Activated T-cell treated with anti-CD3 and anti-CD28 coated beads for 4 hours (primary cell): Measurements from ENCODE around the gene USP49.
A peak's percentile ranks its signal among the peaks of the same experiment; 100 is the strongest.

Experiments
- DNase-seq: peaks from one replicate; pipeline ENCODE4 v3.0.0-alpha.2; 2020

The USP49 gene

GRCh38 chr6:41805830-41806774 lies 89.1 kb downstream of the USP49 start:
- no peak for DNase-seq

DNA sequence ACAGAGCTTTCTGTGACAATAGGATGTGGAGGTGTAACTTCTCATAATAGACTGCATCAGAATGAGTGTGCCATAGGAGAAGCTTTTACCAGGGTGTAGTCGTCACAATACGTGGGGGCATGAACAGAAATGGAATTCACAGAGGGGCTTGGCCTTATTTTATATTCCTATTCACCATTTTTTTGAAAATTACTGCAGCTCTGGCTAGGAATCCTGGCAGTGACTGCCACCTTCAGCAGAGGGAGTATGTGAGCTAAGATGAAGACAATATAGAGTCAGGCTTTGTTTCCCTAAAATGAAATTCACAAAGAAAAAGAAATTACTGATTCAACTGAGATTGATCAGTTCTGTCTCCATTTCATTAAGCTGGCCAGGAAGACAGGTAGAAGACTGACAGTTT lies 93.8 kb downstream of the USP49 start:
- no peak for DNase-seq

DNA sequence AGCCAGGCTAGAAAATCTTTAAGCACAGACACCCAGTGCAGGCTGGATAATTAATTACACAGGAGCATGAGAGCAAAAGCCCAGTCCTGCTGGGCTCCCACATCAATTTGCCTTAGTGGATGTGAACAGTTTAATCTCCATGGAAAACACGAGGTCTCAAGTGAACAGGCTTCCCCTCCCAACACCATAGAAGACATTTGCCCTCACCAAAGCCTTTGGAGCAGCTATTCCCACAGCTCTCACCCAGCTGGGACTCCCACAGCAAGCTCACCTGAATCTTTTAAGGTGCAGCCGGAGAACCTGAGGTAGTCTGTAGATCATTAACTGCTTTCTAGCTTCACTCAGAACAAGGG lies 95.6 kb downstream of the USP49 start:
- no peak for DNase-seq

- DNase-seq: no peak
Measured at GRCh38 chr6:41798901-41799558, 96.1 kb downstream of the USP49 start.

- no peak for DNase-seq
Measured at GRCh38 chr6:41796474-41796873, 98.7 kb downstream of the USP49 start.

DNA sequence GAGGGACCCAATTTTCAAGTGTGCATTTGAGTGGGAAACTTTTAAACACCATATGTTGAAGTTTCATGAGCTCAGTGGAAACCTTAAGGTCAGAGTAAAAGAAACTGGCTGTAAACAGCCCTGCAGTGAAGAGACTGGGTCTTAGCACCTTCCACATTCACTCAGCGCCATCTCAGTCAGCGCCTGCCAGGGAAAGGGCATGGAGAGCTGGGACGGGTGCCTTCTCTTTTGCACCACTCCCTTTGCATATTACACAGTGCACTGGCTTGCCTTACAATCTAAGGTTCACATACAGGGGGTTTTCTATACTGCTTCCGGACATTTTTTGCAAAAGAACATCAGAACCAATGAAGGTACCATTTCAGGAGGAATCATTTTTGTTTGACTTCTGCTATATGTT lies 103.2 kb downstream of the USP49 start:
- DNase-seq: no peak

DNA sequence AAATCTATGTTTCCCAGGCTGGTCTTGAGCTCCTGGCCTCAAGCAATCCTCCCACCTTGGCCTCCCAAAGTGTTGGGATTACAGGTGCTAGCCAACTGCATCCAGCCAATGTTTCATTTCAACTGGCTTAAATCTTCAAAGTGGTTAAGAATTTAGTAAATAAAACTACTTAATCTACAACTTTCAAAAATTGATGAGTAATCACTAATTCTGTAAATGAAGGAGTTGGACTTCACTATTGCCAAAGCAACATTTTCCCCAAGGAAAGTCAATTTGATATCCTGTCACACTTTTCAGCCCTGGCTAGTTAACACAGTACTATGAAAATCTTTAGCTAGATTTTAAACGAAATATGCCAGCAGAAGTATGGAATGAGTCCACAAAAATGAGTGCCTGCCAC lies 103.9 kb downstream of the USP49 start:
- no peak for DNase-seq

DNA sequence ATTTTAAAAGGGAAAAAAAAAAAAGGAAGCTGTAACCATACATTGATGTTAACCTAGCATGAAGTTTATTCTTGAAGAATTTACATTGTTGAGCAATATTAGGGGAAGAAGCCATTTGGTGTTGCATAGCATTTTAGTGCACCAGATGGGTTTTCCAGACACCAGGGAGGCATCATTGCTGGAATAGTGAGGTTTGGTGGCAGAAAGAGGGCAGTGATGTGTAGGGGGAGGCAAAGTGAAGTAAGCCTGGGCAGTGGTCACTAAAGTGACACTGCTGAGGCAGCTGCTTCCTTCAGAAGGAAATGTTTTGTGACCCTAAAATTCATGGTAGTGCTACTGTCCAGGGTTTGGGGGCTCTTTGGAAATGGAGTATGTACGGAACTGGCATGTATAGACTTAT lies 105.1 kb downstream of the USP49 start:
- DNase-seq: no peak

- no peak for DNase-seq
Measured at GRCh38 chr6:41789390-41789724, 105.8 kb downstream of the USP49 start.

- peak; percentile 93 for DNase-seq
Measured at GRCh38 chr6:41787219-41787917, 107.8 kb downstream of the USP49 start, which contains the start of gene TOMM6. TSS of gene TOMM6 (plus strand) at chr6:41787694. CDS start at chr6:41787698, 4 bp downstream.

DNA sequence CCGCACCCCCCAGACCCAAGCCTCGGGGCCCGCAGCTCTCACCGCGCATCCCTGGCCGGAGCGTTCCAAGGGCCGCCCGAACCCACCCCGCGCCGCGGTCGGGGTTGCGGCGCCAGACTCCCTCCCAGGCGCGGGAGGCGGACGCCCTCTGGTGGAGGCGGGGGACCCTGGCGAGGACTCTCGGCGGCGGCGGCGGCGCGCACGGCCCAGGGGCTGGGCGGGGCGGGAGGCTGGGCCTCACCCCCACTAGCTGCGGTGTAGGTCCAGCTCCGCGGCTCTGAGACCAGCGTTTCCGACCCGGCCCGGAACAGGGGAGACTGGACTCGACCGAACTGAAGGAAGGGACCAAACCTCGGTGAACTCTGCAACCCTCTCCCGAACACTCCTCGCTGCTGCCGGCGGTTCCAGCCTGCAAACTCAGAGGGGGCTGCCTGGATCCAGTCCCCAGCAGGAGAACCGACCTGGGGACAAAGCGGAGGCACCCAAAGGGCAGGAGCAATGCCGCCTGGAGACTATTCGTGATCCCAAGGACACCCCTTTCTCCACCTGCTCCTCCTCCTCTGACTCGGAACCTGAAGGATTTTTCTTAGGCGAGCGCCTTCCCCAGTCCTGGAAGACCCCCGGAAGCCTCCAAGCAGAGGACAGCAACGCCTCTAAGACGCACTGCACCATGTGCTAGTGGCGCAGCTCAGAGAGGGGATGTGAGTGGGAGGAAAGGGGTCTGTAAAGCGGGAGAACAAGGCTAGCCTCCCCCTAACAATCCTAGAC lies 108.5 kb downstream of the USP49 start:
- peak; percentile 84 for DNase-seq

DNA sequence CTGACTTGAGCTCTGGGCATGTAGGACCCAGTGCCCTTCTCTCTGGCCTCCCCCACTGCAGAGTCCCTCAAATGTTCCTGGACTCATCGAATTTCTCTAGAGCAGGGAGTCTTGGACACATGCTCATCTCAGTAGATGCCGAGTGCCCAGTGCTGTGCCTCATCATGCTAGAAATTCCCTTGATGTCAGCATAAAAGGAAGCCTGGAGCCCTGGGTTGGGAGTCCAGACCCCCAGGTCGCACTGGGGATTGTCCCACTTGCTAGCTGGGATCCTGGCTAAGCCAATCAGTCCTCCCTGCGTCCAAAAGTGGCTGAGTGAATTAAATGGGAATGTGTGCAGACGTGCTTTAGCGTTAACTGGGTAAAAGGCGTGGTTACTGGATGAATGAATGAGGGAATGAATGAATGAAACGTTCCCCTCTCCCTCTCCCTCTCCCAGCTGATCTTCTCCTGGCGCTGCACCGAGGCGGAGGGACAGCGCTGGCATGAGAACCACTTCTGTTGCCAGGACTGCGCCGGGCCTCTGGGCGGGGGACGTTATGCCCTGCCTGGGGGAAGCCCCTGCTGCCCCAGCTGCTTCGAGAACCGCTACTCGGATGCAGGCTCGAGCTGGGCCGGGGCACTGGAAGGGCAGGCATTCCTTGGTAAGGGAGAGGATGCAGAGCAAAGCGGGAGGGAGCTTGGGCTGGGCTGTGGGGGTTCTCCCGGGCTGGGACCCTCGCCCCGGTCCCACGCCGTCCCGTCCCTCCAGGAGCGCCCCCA lies 109.3 kb downstream of the USP49 start:
- DNase-seq: no peak

GRCh38 chr6:41785254-41785653 lies 109.9 kb downstream of the USP49 start:
- no peak for DNase-seq

DNA sequence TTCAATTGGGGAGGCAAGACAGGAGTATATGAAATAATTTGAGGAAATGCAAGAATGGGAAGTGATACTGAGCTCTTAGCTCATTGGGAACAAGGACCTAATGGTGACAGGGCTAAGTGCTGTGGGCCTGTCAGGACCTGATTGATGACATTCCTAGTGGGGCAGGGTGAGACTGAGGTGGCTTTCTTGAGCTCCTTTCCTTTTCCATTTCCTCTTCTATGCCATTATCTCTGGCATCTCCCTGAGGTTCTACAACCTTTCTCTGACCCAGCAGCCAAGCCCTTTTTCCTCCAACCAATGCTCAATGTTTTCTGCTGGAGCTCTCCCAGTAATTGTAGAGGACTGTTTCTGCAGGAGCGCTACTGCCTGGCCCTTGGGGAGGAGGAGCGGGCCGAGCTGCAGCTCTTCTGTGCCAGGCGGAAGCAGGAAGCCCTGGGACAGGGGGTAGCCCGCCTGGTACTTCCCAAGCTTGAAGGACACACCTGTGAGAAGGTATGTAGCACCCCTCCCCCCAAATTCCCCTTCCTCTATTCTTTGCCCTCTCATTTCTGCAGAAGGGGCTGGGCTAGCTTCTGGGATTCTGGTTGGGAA lies 110.5 kb downstream of the USP49 start:
- DNase-seq: no peak

DNA sequence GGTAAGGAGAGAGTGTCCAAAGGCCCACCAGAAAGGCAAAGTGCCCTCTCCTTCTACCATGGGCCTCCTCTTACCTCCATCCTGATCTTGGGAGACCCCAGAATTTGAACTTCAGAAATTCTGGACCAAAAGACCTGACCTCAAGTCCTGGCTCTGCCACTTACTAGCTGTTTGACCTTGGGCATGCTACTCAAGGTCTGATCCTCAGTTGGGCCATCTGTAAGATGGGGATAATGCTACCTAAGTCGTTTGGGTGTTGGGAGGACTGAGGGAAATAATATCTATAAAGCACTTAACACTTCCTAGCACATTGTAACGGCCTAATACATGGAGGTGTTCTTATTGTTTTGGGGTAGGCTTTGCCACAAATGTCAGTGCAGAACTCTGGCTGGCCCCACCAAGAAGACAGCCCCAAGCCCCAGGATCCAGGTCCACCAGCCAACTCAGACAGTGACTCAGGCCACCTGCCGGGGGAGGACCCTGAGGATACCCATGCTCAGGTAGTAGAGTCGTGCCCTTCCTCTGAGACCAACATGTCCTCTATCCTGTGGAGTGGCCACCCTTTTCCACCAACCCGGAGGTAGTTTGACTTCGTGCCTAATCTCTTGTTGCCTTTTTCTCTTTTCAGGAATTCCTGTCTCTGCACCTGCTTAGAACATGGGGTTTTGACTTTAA lies 111.9 kb downstream of the USP49 start:
- no peak for DNase-seq

DNA sequence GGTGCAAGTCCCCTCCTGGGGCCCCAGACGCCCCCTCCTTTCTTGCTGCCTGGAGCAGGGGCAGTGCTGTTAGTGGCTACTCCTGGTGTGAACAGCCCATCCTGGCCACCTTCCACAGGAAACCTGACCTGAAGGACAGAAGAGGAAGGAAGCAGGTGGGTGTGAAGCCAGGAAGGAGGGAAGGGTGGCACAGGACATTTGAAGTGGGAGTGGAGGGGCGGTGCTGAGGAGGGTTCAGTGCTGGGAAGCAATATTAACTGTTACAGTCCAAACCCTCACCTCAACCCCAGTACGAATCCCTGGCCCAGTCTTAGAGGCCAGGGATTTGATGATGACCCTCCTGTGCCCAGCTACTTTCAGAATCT lies 113.8 kb downstream of the USP49 start:
- no peak for DNase-seq

GRCh38 chr6:41780551-41781365 lies 114.4 kb downstream of the USP49 start, which contains the start of gene PRICKLE4:
TSS of gene PRICKLE4 (plus strand) at chr6:41780782. CDS start at chr6:41783474, 2,692 bp downstream.
- no peak for DNase-seq

DNA sequence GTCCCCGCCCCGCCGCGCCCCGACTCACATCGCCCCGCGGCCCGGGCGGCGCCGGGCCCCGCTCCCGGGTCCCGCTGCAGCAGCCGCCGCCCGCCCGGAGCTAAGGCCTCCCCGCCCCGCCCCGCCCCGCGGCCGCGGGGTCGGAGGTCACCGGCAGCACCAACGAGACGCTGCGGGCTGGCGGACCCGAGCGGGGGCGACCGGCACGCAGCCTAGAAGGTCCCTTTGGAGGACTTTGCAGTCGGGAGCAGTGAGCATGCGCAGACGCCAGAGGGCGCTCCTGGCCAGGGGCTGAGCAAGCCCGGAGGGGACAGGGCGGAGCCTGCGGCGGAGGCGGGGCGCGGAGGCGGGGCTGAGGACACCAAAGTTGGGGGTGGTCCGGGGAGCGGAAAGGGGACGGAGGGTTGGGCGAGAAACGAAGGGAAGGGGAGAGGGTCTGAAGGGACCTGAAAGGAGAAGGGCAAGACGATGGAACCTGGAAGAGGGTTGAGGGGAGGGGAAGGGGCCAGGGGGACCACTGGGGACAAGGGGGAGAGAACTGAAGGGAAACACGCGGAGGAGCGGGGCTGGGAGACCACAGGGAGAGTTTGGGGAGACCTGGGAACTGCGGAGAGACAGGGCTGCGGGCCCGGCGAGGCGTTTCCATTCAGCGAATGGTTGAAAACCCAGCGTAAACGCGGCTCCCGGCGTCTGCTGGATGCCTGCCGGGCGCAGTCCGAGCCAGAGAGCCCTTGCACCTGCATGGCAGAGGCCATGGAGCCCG lies 115.2 kb downstream of the USP49 start, which contains the start of gene FRS3:
FRS3 (minus strand) TSS at position 113 of the 763 bp plus-strand sequence. CDS start 2,913 bp downstream, outside the sequence.
- DNase-seq: peak; percentile 100

DNA sequence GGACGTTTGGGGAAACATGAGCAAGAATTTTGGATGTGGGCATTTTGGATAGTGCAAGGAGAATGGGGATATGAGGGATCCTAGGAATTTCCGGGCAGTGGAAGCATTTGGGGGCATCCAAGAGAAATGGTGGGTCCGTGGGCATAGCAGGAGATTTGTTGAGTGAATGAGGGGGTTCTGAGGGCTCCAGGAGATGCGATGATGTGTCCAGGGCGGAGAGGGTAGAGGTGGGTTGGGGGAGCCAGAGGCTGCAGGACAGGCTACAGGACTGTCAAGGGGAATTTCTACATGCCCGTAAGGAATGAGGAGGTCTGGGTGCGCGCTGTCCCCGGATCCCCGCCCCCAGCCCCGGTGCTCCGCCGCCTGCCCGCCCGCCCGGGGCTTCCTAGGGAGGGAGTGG lies 115.8 kb downstream of the USP49 start:
- no peak for DNase-seq
